A673 (cell line): Measurements from ENCODE around the gene DOK6. TPM values are rescaled to one million over a fixed set of nuclear protein-coding genes. Genes with fewer than 3 reads are reported as not detected.

Experiments used
- BruUV-seq: library from RNA; stranded (reverse); fragments of 400-500 nt; replicated peaks from 2 replicates; lab custom pipeline; 2021; lab: Mats Ljungman, UMichigan
- CTCF ChIA-PET: fragments of 300-600 bp; sonication (Branson Sonifier 250); formaldehyde crosslinking; loops from one replicate; lab custom pipeline; 2022; ENCODE audit warnings: antibody characterized with exemption; lab: Charles Lee
- POLR2A ChIA-PET: fragments of 300-600 bp; sonication (Branson Sonifier 250); formaldehyde crosslinking; loops from one replicate; lab custom pipeline; 2022; ENCODE audit warnings: antibody characterized with exemption; ENCODE audit not compliant: low non-redundant PET; lab: Charles Lee
- DNase-seq: peaks from one replicate; pipeline ENCODE4 v3.0.0-alpha.2; 2015; ENCODE audit warnings: low spot score
- H3K27ac ChIP-seq: fragments of 200-600 bp; sonication (generic); 2 replicates; pipeline ENCODE4 v1.5.1; 2016; ENCODE audit warnings: mixed run types, low read depth, mild to moderate bottlenecking, mixed read lengths, antibody characterized with exemption, low read length; ENCODE audit not compliant: poor library complexity, severe bottlenecking
- H3K27me3 ChIP-seq: fragments of 200-600 bp; sonication (generic); replicated peaks from 2 replicates; pipeline ENCODE4 v1.6.1; 2017; ENCODE audit warnings: mixed run types, low read depth, mild to moderate bottlenecking, mixed read lengths, antibody characterized with exemption, low read length; ENCODE audit not compliant: insufficient read depth, poor library complexity
- H3K36me3 ChIP-seq: fragments of 200-600 bp; sonication (generic); 2 replicates; pipeline ENCODE4 v1.6.1; 2016; ENCODE audit warnings: mixed run types, mild to moderate bottlenecking, mixed read lengths, antibody characterized with exemption, low read length; ENCODE audit not compliant: insufficient read depth, poor library complexity, severe bottlenecking
- H3K4me1 ChIP-seq: fragments of 200-600 bp; sonication (generic); 2 replicates; pipeline ENCODE4 v1.6.1; 2017; ENCODE audit warnings: mixed run types, mild to moderate bottlenecking, mixed read lengths, antibody characterized with exemption, low read length; ENCODE audit not compliant: insufficient read depth, poor library complexity, severe bottlenecking
- H3K4me3 ChIP-seq: fragments of 200-600 bp; sonication (generic); 2 replicates; pipeline ENCODE4 v1.5.1; 2016; ENCODE audit warnings: low read depth, mixed run types, mild to moderate bottlenecking, mixed read lengths, low read length; ENCODE audit not compliant: poor library complexity, severe bottlenecking
- H3K9me3 ChIP-seq: fragments of 200-600 bp; sonication (generic); 2 replicates; pipeline ENCODE4 v1.6.1; 2016; ENCODE audit warnings: mixed run types, low read depth, mild to moderate bottlenecking, mixed read lengths, antibody characterized with exemption, low read length; ENCODE audit not compliant: poor library complexity, severe bottlenecking
- CTCF ChIP-seq: fragments of 300-800, 200-600 bp; sonication (generic); conservative IDR thresholded peaks from 2 replicates; pipeline ENCODE4 v1.5.1; 2017; ENCODE audit warnings: low read depth, mild to moderate bottlenecking, antibody characterized with exemption, low read length, moderate library complexity, mixed read lengths
- EZH2 ChIP-seq: fragments of 200-600 bp; sonication (generic); IDR thresholded peaks from 2 replicates; pipeline ENCODE4 v1.6.1; 2017; ENCODE audit warnings: borderline replicate concordance, low read depth, mild to moderate bottlenecking, mixed read lengths, antibody characterized with exemption, low read length; ENCODE audit not compliant: poor library complexity, severe bottlenecking
- intact Hi-C: fragments of 100-400 bp; cut with micrococcal nuclease; formaldehyde crosslinking; loops from one replicate; pipeline ENCODE4 v1.10.0; 2022; ENCODE audit not compliant: unreplicated experiment
- total RNA-seq: library from RNA; stranded (reverse); gene quantifications from 2 replicates; pipeline ENCODE4 v1.2.3, GENCODE V29; 2021

DOK6 gene
- total RNA-seq, 1 experiment from 2014 or later = 13.7 TPM

DNA sequence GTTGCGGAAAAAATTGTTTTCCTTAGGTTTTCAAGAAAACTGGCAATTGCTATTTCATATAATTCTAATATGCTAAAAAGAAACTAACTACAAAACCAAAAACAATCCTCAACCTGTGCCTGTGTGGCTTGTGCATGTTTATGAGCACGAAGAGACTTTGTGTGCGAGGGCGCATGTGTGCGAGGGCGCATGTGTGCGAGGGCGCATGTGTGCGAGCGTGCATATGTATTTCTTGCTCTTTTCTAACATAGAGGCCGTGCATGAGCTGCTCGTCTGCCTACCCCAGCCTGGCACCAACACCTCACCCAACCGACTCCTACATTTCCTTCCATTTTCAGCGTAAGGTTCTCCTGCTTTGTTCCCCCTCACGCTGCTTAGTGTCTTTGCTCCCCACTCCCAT is 211.6 kb downstream of the DOK6 start:
- Histone ChIP-seq H3K27me3 (no peaks in the 10 kb centered on the region), H3K36me3 (no peaks in the 10 kb centered on the region), H3K27ac (no peak overlapping the region), H3K4me3 (no peak overlapping the region), H3K9me3 (no peaks in the 10 kb centered on the region), H3K4me1 (no peaks in the 10 kb centered on the region)
- ChIA-PET POLR2A (no interaction called here), CTCF (no interaction called here)
- no peak for DNase-seq
- TF ChIP-seq EZH2 (no peak), CTCF (no peak)
- intact Hi-C loops = no loop called here
- BruUV-seq = no TSS peak

DNA sequence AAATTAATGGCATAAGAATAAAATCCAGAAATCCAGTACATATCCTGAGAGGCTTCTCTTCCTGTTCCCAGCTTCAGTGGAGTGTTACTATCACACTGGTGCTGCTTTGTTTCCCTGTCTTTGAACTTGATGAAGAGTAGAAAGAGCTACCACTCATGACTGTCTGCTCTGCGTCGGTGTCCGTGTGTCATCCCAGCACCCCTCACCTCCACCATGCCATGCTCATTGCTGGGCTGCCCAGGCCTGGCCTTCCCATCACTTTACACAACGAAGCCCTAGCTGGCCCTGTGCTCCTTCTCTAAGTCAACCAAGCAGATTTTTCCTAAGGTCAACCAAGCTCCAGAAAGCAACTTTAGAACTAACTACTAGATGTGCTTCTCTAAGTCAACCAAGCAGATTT is 215.4 kb downstream of the DOK6 start:
- Histone ChIP-seq H3K36me3 (no peaks in the 10 kb centered on the region), H3K9me3 (no peaks in the 10 kb centered on the region), H3K27me3 (no peaks in the 10 kb centered on the region), H3K4me1 (no peaks in the 10 kb centered on the region), H3K27ac (no peak overlapping the region), H3K4me3 (no peak overlapping the region)
- BruUV-seq = no TSS peak
- CTCF ChIA-PET = no interaction called here
- POLR2A ChIA-PET = no interaction called here
- DNase-seq = no peak
- no peak for TF ChIP-seq EZH2
- TF ChIP-seq CTCF = no peak
- intact Hi-C loops = no loop called here

- Histone ChIP-seq H3K4me3 (no peak overlapping the region), H3K4me1 (no peaks in the 10 kb centered on the region), H3K27ac (no peak overlapping the region), H3K27me3 (no peaks in the 10 kb centered on the region), H3K36me3 (no peaks in the 10 kb centered on the region), H3K9me3 (no peaks in the 10 kb centered on the region)
- no TSS peak for BruUV-seq
- POLR2A ChIA-PET = no interaction called here
- no peak for DNase-seq
- TF ChIP-seq CTCF = no peak
- TF ChIP-seq EZH2 = no peak
- intact Hi-C loops = no loop called here
- CTCF ChIA-PET = no interaction called here
Observed at GRCh38 chr18:69617408-69617807, 216.7 kb downstream of the DOK6 start.
